Mesendoderm (in vitro differentiated cells): ENCODE measurements around the gene DTL.

ENCODE experiments used
- DNase-seq: peaks from one replicate; pipeline ENCODE4 v3.0.0; 2013
- H2AK5ac ChIP-seq: 2 replicates; pipeline ENCODE4 v1.6.1; 2013; ENCODE audit warnings: low read length, inconsistent platforms
- H2BK120ac ChIP-seq: 2 replicates; pipeline ENCODE4 v1.6.1; 2013; ENCODE audit warnings: low read depth, mild to moderate bottlenecking, low read length, moderate library complexity, mixed read lengths
- H2BK15ac ChIP-seq: replicated peaks from 2 replicates; pipeline ENCODE4 v1.6.1; 2013; ENCODE audit warnings: low read depth, mild to moderate bottlenecking, moderate library complexity
- H2BK5ac ChIP-seq: 2 replicates; pipeline ENCODE4 v1.6.1; 2013; ENCODE audit warnings: low read length, inconsistent platforms
- H3K18ac ChIP-seq: 2 replicates; pipeline ENCODE4 v1.6.1; 2013; ENCODE audit warnings: mild to moderate bottlenecking, low read length, mixed read lengths
- H3K23ac ChIP-seq: one replicate; pipeline ENCODE4 v1.6.1; 2013; ENCODE audit warnings: low read length
- H3K27ac ChIP-seq: 2 replicates; pipeline ENCODE4 v1.5.1; 2013; ENCODE audit warnings: low read depth, mild to moderate bottlenecking, inconsistent platforms, low read length, moderate library complexity
- H3K27me3 ChIP-seq: 2 replicates; pipeline ENCODE4 v1.6.1; 2013; ENCODE audit warnings: low read length, control low read depth, mild to moderate bottlenecking, inconsistent platforms; ENCODE audit not compliant: insufficient read depth, poor library complexity
- H3K36me3 ChIP-seq: 2 replicates; pipeline ENCODE4 v1.6.1; 2013; ENCODE audit warnings: low read length, inconsistent platforms; ENCODE audit not compliant: control insufficient read depth, insufficient read depth
- H3K4ac ChIP-seq: one replicate; pipeline ENCODE4 v1.6.1; 2013; ENCODE audit warnings: low read depth, mild to moderate bottlenecking, low read length, moderate library complexity
- H3K4me1 ChIP-seq: 2 replicates; pipeline ENCODE4 v1.6.1; 2013; ENCODE audit warnings: low read depth, low read length, inconsistent platforms; ENCODE audit not compliant: control insufficient read depth
- H3K4me2 ChIP-seq: 2 replicates; pipeline ENCODE4 v1.6.1; 2013; ENCODE audit warnings: low read length
- H3K4me3 ChIP-seq: 2 replicates; pipeline ENCODE4 v1.5.1; 2013; ENCODE audit warnings: mild to moderate bottlenecking, low read length
- H3K56ac ChIP-seq: one replicate; pipeline ENCODE4 v1.6.1; 2013; ENCODE audit warnings: low read length
- H3K79me1 ChIP-seq: 2 replicates; pipeline ENCODE4 v1.6.1; 2013; ENCODE audit warnings: low read length, inconsistent platforms
- H3K79me2 ChIP-seq: 2 replicates; pipeline ENCODE4 v1.6.1; 2013; ENCODE audit warnings: mild to moderate bottlenecking, low read length; ENCODE audit not compliant: control insufficient read depth, insufficient read depth
- H3K9ac ChIP-seq: 2 replicates; pipeline ENCODE4 v1.6.1; 2013; ENCODE audit warnings: low read length, inconsistent platforms
- H4K5ac ChIP-seq: one replicate; pipeline ENCODE4 v1.6.1; 2013; ENCODE audit warnings: low read length
- H4K8ac ChIP-seq: one replicate; pipeline ENCODE4 v1.6.1; 2013; ENCODE audit warnings: low read depth, mild to moderate bottlenecking, control low read depth, low read length, moderate library complexity
- WGBS: extraction: QIAGEN DNeasy Blood & Tissue Kit; methylation state at CpG from one replicate; pipeline ENCODE4 v1.1.7; 2013; ENCODE audit warnings: low lambda C conversion rate, missing lambda C conversion rate; ENCODE audit not compliant: insufficient coverage; ENCODE audit errors: extremely low coverage; 5-methylcytosine and 5-hydroxymethylcytosine counted together

Gene DTL

GRCh38 chr1:212108187-212108586, 72.6 kb downstream of the DTL start:
- no peaks in the 10 kb centered on the region for H3K79me1 ChIP-seq
- no peak overlapping the region for H2BK5ac ChIP-seq
- no peak overlapping the region for H3K9ac ChIP-seq
- no peak overlapping the region for H2BK120ac ChIP-seq
- no peak overlapping the region for H3K18ac ChIP-seq
- H4K8ac ChIP-seq, result no peak overlapping the region
- H2BK15ac ChIP-seq, result no peak overlapping the region
- WGBS, result no CpG with 5 or more reads among the region's 1 CpG
- no peak overlapping the region for H3K4ac ChIP-seq
- no peak for DNase-seq
- no peak overlapping the region for H3K4me3 ChIP-seq
- no peaks in the 10 kb centered on the region for H3K4me1 ChIP-seq
- H3K56ac ChIP-seq, result no peak overlapping the region
- H3K36me3 ChIP-seq, result no peaks in the 10 kb centered on the region
- no peak overlapping the region for H3K23ac ChIP-seq
- no peak overlapping the region for H3K4me2 ChIP-seq
- H2AK5ac ChIP-seq, result no peak overlapping the region
- no peak overlapping the region for H3K27ac ChIP-seq
- H3K79me2 ChIP-seq, result no peaks in the 10 kb centered on the region
- no peak overlapping the region for H4K5ac ChIP-seq
- H3K27me3 ChIP-seq, result no peaks in the 10 kb centered on the region

GRCh38 chr1:212108981-212109380, 73.4 kb downstream of the DTL start:
- Histone ChIP-seq H2BK5ac (no peak overlapping the region), H3K27me3 (no peaks in the 10 kb centered on the region)
- WGBS, result no CpG with 5 or more reads among the region's 2 CpGs

GRCh38 chr1:212109728-212110127, 74.2 kb downstream of the DTL start:
- no peak overlapping the region for H2BK120ac ChIP-seq
- H3K27me3 ChIP-seq, result no peaks in the 10 kb centered on the region
- H3K79me2 ChIP-seq, result no peaks in the 10 kb centered on the region
- no peak overlapping the region for H3K4me3 ChIP-seq
- no peaks in the 10 kb centered on the region for H3K79me1 ChIP-seq
- H3K18ac ChIP-seq, result no peak overlapping the region
- H3K36me3 ChIP-seq, result no peaks in the 10 kb centered on the region
- H3K4me2 ChIP-seq, result no peak overlapping the region
- no peak overlapping the region for H2BK15ac ChIP-seq
- H2BK5ac ChIP-seq, result no peak overlapping the region
- H4K8ac ChIP-seq, result no peak overlapping the region
- no CpG with 5 or more reads among the region's 6 CpGs for WGBS
- no peak overlapping the region for H3K4ac ChIP-seq
- no peak overlapping the region for H3K56ac ChIP-seq
- no peak overlapping the region for H4K5ac ChIP-seq
- H3K4me1 ChIP-seq, result no peaks in the 10 kb centered on the region
- no peak overlapping the region for H2AK5ac ChIP-seq
- no peak overlapping the region for H3K9ac ChIP-seq
- no peak overlapping the region for H3K27ac ChIP-seq
- DNase-seq, result no peak
- H3K23ac ChIP-seq, result no peak overlapping the region

More at GRCh38 chr1:212108981-212109380, 73.4 kb downstream of the DTL start:
- DNase-seq, result no peak
- Histone ChIP-seq H3K36me3 (no peaks in the 10 kb centered on the region), H3K27ac (no peak overlapping the region), H3K79me1 (no peaks in the 10 kb centered on the region), H2AK5ac (no peak overlapping the region), H3K18ac (no peak overlapping the region), H3K4me2 (no peak overlapping the region), H3K79me2 (no peaks in the 10 kb centered on the region), H2BK15ac (no peak overlapping the region), H3K4me1 (no peaks in the 10 kb centered on the region), H3K56ac (no peak overlapping the region), H3K4ac (no peak overlapping the region), H4K5ac (no peak overlapping the region), H3K4me3 (no peak overlapping the region), H3K23ac (no peak overlapping the region), H4K8ac (no peak overlapping the region), H2BK120ac (no peak overlapping the region), H3K9ac (no peak overlapping the region)

GRCh38 chr1:212110617-212111016, 75.1 kb downstream of the DTL start:
- no peak overlapping the region for H3K27ac ChIP-seq
- no peaks in the 10 kb centered on the region for H3K79me2 ChIP-seq
- H2BK5ac ChIP-seq, result no peak overlapping the region
- H3K27me3 ChIP-seq, result no peaks in the 10 kb centered on the region
- no peak overlapping the region for H3K56ac ChIP-seq
- no CpG with 5 or more reads among the region's 2 CpGs for WGBS
- no peak overlapping the region for H4K8ac ChIP-seq
- no peak overlapping the region for H3K18ac ChIP-seq
- H3K4me3 ChIP-seq, result no peak overlapping the region
- H4K5ac ChIP-seq, result no peak overlapping the region
- no peaks in the 10 kb centered on the region for H3K36me3 ChIP-seq
- no peaks in the 10 kb centered on the region for H3K4me1 ChIP-seq
- H2BK15ac ChIP-seq, result no peak overlapping the region
- no peak overlapping the region for H3K23ac ChIP-seq
- H3K4me2 ChIP-seq, result no peak overlapping the region
- no peak overlapping the region for H3K9ac ChIP-seq
- no peak overlapping the region for H2BK120ac ChIP-seq
- no peak for DNase-seq
- H3K4ac ChIP-seq, result no peak overlapping the region
- no peaks in the 10 kb centered on the region for H3K79me1 ChIP-seq
- no peak overlapping the region for H2AK5ac ChIP-seq

- no peak for DNase-seq
- H3K9ac ChIP-seq, result no peak overlapping the region
- no peak overlapping the region for H2BK15ac ChIP-seq
- H3K4me3 ChIP-seq, result no peak overlapping the region
- no peak overlapping the region for H2BK120ac ChIP-seq
- no peak overlapping the region for H4K5ac ChIP-seq
- H3K56ac ChIP-seq, result no peak overlapping the region
- H3K23ac ChIP-seq, result no peak overlapping the region
- WGBS, result no CpG with 5 or more reads among the region's 1 CpG
- no peaks in the 10 kb centered on the region for H3K36me3 ChIP-seq
- no peaks in the 10 kb centered on the region for H3K4me1 ChIP-seq
- H2BK5ac ChIP-seq, result no peak overlapping the region
- no peak overlapping the region for H3K18ac ChIP-seq
- H3K4ac ChIP-seq, result no peak overlapping the region
- H3K79me2 ChIP-seq, result no peaks in the 10 kb centered on the region
- H2AK5ac ChIP-seq, result no peak overlapping the region
- no peaks in the 10 kb centered on the region for H3K27me3 ChIP-seq
- H3K27ac ChIP-seq, result no peak overlapping the region
- no peaks in the 10 kb centered on the region for H3K79me1 ChIP-seq
- H4K8ac ChIP-seq, result no peak overlapping the region
- H3K4me2 ChIP-seq, result no peak overlapping the region
Measured at GRCh38 chr1:212111536-212111935, 76.0 kb downstream of the DTL start.

- Histone ChIP-seq H3K4me3 (no peak overlapping the region), H3K27ac (no peak overlapping the region), H3K79me2 (no peaks in the 10 kb centered on the region), H2BK15ac (no peak overlapping the region), H2AK5ac (no peak overlapping the region), H3K23ac (no peak overlapping the region), H2BK120ac (no peak overlapping the region), H3K9ac (no peak overlapping the region), H3K79me1 (no peaks in the 10 kb centered on the region), H3K27me3 (no peaks in the 10 kb centered on the region), H4K8ac (no peak overlapping the region), H3K4ac (no peak overlapping the region), H3K56ac (no peak overlapping the region), H3K18ac (no peak overlapping the region), H3K36me3 (no peaks in the 10 kb centered on the region), H3K4me1 (no peaks in the 10 kb centered on the region), H3K4me2 (no peak overlapping the region), H4K5ac (no peak overlapping the region), H2BK5ac (no peak overlapping the region)
- no CpG with 5 or more reads among the region's 2 CpGs for WGBS
- DNase-seq, result no peak
Measured at GRCh38 chr1:212113706-212114105, 78.2 kb downstream of the DTL start.
